A673 (cell line): ENCODE measurements around the gene NKX6-2. TPM values are rescaled to one million over a fixed set of nuclear protein-coding genes. Genes with fewer than 3 reads are reported as not detected.

Experiments used
- BruUV-seq: library from RNA; stranded (reverse); fragments of 400-500 nt; replicated peaks from 2 replicates; lab custom pipeline; 2021; lab: Mats Ljungman, UMichigan
- CTCF ChIA-PET: fragments of 300-600 bp; sonication (Branson Sonifier 250); formaldehyde crosslinking; loops from one replicate; lab custom pipeline; 2022; ENCODE audit warnings: antibody characterized with exemption; lab: Charles Lee
- POLR2A ChIA-PET: fragments of 300-600 bp; sonication (Branson Sonifier 250); formaldehyde crosslinking; loops from one replicate; lab custom pipeline; 2022; ENCODE audit warnings: antibody characterized with exemption; ENCODE audit not compliant: low non-redundant PET; lab: Charles Lee
- DNase-seq: peaks from one replicate; pipeline ENCODE4 v3.0.0-alpha.2; 2015; ENCODE audit warnings: low spot score
- H3K27ac ChIP-seq: fragments of 200-600 bp; sonication (generic); 2 replicates; pipeline ENCODE4 v1.5.1; 2016; ENCODE audit warnings: mixed run types, low read depth, mild to moderate bottlenecking, mixed read lengths, antibody characterized with exemption, low read length; ENCODE audit not compliant: poor library complexity, severe bottlenecking
- H3K27me3 ChIP-seq: fragments of 200-600 bp; sonication (generic); replicated peaks from 2 replicates; pipeline ENCODE4 v1.6.1; 2017; ENCODE audit warnings: mixed run types, low read depth, mild to moderate bottlenecking, mixed read lengths, antibody characterized with exemption, low read length; ENCODE audit not compliant: insufficient read depth, poor library complexity
- H3K36me3 ChIP-seq: fragments of 200-600 bp; sonication (generic); 2 replicates; pipeline ENCODE4 v1.6.1; 2016; ENCODE audit warnings: mixed run types, mild to moderate bottlenecking, mixed read lengths, antibody characterized with exemption, low read length; ENCODE audit not compliant: insufficient read depth, poor library complexity, severe bottlenecking
- H3K4me1 ChIP-seq: fragments of 200-600 bp; sonication (generic); 2 replicates; pipeline ENCODE4 v1.6.1; 2017; ENCODE audit warnings: mixed run types, mild to moderate bottlenecking, mixed read lengths, antibody characterized with exemption, low read length; ENCODE audit not compliant: insufficient read depth, poor library complexity, severe bottlenecking
- H3K4me3 ChIP-seq: fragments of 200-600 bp; sonication (generic); 2 replicates; pipeline ENCODE4 v1.5.1; 2016; ENCODE audit warnings: low read depth, mixed run types, mild to moderate bottlenecking, mixed read lengths, low read length; ENCODE audit not compliant: poor library complexity, severe bottlenecking
- H3K9me3 ChIP-seq: fragments of 200-600 bp; sonication (generic); 2 replicates; pipeline ENCODE4 v1.6.1; 2016; ENCODE audit warnings: mixed run types, low read depth, mild to moderate bottlenecking, mixed read lengths, antibody characterized with exemption, low read length; ENCODE audit not compliant: poor library complexity, severe bottlenecking
- CTCF ChIP-seq: fragments of 300-800, 200-600 bp; sonication (generic); conservative IDR thresholded peaks from 2 replicates; pipeline ENCODE4 v1.5.1; 2017; ENCODE audit warnings: low read depth, mild to moderate bottlenecking, antibody characterized with exemption, low read length, moderate library complexity, mixed read lengths
- EZH2 ChIP-seq: fragments of 200-600 bp; sonication (generic); IDR thresholded peaks from 2 replicates; pipeline ENCODE4 v1.6.1; 2017; ENCODE audit warnings: borderline replicate concordance, low read depth, mild to moderate bottlenecking, mixed read lengths, antibody characterized with exemption, low read length; ENCODE audit not compliant: poor library complexity, severe bottlenecking
- intact Hi-C: fragments of 100-400 bp; cut with micrococcal nuclease; formaldehyde crosslinking; loops from one replicate; pipeline ENCODE4 v1.10.0; 2022; ENCODE audit not compliant: unreplicated experiment
- total RNA-seq: library from RNA; stranded (reverse); gene quantifications from 2 replicates; pipeline ENCODE4 v1.2.3, GENCODE V29; 2021

The NKX6-2 gene
- total RNA-seq, 1 experiment from 2014 or later, result not detected

GRCh38 chr10:132804287-132804686 lies 18.3 kb upstream of the NKX6-2 start:
- no peak for DNase-seq
- H3K9me3 ChIP-seq, result no peaks in the 10 kb centered on the region
- no TSS peak for BruUV-seq
- intact Hi-C loops, result no loop called here
- no peaks in the 10 kb centered on the region for H3K4me1 ChIP-seq
- ChIA-PET POLR2A (no interaction called here), CTCF (no interaction called here)
- TF ChIP-seq CTCF (no peak), EZH2 (no peak)
- H3K27ac ChIP-seq, result no peak overlapping the region
- no peaks in the 10 kb centered on the region for H3K36me3 ChIP-seq
- no peak overlapping the region for H3K4me3 ChIP-seq
- peaks cover 28% of the 10 kb centered on the region for H3K27me3 ChIP-seq

GRCh38 chr10:132803416-132804210 lies 17.7 kb upstream of the NKX6-2 start:
- H3K4me1 ChIP-seq, result no peaks in the 10 kb centered on the region
- DNase-seq, result no peak
- H3K27me3 ChIP-seq, result peaks cover 26% of the 10 kb centered on the region
- no peaks in the 10 kb centered on the region for H3K9me3 ChIP-seq
- intact Hi-C loops, result no loop called here
- ChIA-PET CTCF (no interaction called here), POLR2A (interaction anchor here (0.6 kb wide), 1 partner anchor 27 kb away, joined by 5 read pairs; no protein-coding TSS in a partner anchor)
- no peaks in the 10 kb centered on the region for H3K36me3 ChIP-seq
- H3K27ac ChIP-seq, result no peak overlapping the region
- no peak for TF ChIP-seq CTCF
- TF ChIP-seq EZH2, result no peak
- BruUV-seq, result no TSS peak
- no peak overlapping the region for H3K4me3 ChIP-seq

- Histone ChIP-seq H3K27me3 (peaks cover 25% of the 10 kb centered on the region), H3K4me1 (no peaks in the 10 kb centered on the region), H3K9me3 (no peaks in the 10 kb centered on the region), H3K27ac (no peak overlapping the region), H3K4me3 (no peak overlapping the region), H3K36me3 (no peaks in the 10 kb centered on the region)
- ChIA-PET CTCF (no interaction called here), POLR2A (interaction anchor here (0.6 kb wide), 1 partner anchor 26 kb away, joined by 5 read pairs; no protein-coding TSS in a partner anchor)
- intact Hi-C loops, result no loop called here
- TF ChIP-seq CTCF, result no peak
- TF ChIP-seq EZH2, result no peak
- BruUV-seq, result no TSS peak
- no peak for DNase-seq
Observed at GRCh38 chr10:132802694-132803320, 16.9 kb upstream of the NKX6-2 start.
